GM18498 (cell line): ENCODE results near the gene MUC2.

Source experiments
- ATAC-seq: cut with Tn5 transposase; IDR thresholded peaks from one replicate; pipeline ENCODE4 v1.9.1; 2021; ENCODE audit warnings: mild to moderate bottlenecking, moderate library complexity; ENCODE audit not compliant: unreplicated experiment

The MUC2 gene

DNA sequence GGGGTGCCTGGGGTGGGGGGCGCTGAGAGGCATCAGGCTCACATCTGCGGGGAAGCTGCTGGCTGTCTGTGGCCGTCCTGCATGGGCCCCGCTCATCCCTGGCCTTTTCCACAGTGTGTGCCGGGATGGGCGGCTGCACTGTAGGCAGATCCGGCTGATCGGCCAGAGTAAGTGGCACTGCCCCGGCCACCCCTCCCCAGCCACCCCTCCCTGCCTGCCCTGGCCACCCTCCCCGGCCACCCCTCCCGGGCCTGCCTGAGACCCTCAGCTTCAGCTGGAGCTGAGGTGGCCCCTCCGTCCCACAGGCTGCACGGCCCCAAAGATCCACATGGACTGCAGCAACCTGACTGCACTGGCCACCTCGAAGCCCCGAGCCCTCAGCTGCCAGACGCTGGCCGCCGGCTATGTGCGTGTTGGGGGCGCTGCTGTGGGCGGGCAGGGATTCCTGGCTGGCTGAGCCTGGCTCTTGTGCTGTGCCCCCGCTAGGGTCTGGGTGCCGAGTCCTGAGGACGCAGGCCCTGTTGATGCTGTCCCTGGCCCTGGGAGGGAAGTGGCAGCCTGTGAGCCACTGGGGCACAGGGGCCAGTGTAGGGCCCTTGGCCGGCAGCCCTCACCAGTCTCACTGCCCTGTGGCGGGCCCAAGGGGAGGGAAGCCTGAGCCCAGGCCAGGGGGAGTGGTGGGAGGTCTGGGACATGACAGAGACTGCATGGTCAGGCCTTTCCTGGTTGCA is 10.9 kb downstream of the MUC2 start:
- ATAC-seq, result no peak

- ATAC-seq, result no peak
Measured at GRCh38 chr11:1086171-1087102, 11.8 kb downstream of the MUC2 start.

DNA sequence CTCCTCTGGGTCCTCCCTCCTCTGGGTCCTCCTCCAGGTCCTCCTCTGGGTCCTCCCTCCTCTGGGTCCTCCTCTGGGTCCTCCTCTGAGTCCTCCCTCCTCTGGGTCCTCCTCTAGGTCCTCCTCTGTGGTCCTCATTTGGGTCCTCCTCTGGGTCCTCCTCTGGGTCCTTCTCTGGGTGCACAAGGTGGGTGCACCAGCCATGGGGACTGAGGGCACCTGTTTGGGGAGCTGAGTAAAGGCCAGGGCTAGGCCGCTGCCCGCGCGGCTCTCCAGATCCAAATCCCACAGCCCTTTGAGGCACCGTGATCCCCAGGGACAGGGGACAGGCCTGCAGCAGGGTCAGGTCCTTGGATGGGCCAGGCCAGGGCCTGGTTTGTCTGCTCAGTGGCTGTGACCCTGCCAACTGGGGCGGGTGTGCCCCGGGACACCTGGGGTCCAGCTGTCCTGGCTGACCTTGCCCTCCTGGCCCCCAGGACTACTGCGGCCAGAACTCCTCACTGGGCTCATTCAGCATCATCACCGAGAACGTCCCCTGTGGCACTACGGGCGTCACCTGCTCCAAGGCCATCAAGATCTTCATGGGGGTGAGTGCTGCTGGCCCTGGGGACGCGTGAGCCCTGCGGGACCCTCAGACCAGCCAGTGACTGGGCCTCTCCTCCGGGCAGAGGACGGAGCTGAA is 12.7 kb downstream of the MUC2 start:
- no peak for ATAC-seq

- no peak for ATAC-seq
Measured at GRCh38 chr11:1087961-1088926, 13.6 kb downstream of the MUC2 start.

- no peak for ATAC-seq
Measured at GRCh38 chr11:1088927-1089737, 14.5 kb downstream of the MUC2 start.

DNA sequence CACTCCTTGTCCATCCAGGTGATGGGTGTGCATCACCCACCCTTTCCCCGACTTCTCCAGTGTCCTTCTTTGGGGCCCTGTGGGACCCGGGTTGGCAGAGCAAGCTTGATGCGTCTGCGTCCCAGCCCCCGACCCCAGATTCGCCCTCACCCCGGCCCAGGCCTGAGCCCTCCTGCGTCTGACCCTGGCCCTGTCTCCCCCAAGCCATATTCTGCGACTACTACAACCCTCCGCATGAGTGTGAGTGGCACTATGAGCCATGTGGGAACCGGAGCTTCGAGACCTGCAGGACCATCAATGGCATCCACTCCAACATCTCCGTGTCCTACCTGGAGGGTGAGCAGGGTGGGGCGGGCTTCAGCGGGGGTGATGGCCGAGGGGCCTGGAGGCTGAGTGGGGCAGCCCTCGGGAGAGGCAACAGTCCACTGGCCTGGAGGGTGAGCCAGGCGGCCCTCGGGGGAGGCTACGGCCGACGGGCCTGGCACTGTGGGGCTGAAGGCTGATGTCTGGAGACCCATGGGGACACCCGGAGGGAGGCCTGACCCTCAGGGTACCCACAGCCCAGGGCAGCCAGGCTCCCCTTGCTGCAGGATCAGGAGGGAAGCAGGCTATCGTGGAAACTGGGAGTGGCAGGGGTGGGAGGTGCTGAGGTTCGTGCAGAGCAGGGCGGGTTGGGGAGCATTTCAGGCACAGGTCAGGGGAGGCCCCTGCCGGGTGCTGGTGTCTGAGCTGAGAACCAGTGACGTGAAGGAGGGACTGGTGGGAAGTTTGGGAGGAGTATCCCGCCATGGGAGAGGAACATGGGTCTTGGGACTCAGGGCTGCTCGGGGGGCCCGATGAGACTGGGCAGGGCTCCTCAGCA is 15.3 kb downstream of the MUC2 start:
- ATAC-seq, result no peak

GRCh38 chr11:1090600-1091331 is 16.1 kb downstream of the MUC2 start:
- ATAC-seq, result no peak

- ATAC-seq, result no peak
Measured at GRCh38 chr11:1091332-1092083, 16.8 kb downstream of the MUC2 start.

DNA sequence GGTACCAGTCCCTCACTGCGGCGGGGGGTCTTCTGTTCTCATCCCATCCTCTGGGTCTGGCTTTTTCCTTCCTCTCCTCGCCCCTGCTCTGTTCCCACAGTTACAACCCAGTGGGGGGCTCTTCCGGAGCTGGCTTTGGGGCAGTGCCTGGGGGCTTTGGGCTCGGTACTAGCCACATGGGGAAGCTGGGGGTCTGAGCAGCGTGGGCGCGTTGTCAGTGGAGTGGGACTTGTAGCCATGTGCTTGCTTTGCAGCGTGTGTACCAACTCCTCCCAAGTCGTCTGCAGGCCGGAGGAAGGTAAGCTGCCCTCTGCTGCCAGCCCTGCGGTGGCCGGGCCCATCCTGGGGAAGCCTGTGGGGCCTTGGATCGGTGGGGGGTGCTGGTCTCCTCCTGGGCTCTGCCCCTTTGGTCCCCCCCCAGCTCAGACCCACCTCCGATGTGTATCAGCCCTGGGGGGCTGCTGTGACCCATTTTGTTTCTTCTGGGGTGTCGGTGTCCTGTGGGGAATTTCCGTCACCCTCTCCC is 17.5 kb downstream of the MUC2 start:
- no peak for ATAC-seq

- no peak for ATAC-seq
Measured at GRCh38 chr11:1092919-1093318, 18.2 kb downstream of the MUC2 start.

DNA sequence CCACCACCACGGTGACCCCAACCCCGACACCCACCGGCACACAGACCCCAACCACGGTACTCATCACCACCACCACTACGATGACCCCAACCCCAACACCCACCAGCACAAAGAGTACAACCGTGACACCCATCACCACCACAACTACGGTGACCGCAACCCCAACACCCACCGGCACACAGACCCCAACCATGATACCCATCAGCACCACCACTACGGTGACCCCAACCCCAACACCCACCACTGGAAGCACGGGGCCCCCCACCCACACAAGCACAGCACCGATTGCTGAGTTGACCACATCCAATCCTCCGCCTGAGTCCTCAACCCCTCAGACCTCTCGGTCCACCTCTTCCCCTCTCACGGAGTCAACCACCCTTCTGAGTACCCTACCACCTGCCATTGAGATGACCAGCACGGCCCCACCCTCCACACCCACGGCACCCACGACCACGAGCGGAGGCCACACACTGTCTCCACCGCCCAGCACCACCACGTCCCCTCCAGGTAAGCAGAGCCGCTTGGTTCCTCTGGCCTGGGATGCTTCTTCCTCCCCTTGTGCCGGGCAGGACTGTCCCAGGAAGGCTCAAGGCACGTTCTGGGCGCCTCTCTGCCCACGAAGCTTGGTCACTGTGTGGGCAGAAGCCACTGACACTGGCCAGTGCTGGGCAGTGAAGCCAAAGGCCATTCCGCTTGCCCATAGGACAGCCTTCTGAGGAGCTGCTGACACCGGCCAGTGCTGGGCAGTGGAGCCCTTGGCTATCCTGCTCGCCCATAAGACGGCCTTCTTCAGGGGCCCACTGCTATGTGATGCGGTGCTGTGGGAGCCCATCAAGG is 25.1 kb downstream of the MUC2 start:
- no peak for ATAC-seq

DNA sequence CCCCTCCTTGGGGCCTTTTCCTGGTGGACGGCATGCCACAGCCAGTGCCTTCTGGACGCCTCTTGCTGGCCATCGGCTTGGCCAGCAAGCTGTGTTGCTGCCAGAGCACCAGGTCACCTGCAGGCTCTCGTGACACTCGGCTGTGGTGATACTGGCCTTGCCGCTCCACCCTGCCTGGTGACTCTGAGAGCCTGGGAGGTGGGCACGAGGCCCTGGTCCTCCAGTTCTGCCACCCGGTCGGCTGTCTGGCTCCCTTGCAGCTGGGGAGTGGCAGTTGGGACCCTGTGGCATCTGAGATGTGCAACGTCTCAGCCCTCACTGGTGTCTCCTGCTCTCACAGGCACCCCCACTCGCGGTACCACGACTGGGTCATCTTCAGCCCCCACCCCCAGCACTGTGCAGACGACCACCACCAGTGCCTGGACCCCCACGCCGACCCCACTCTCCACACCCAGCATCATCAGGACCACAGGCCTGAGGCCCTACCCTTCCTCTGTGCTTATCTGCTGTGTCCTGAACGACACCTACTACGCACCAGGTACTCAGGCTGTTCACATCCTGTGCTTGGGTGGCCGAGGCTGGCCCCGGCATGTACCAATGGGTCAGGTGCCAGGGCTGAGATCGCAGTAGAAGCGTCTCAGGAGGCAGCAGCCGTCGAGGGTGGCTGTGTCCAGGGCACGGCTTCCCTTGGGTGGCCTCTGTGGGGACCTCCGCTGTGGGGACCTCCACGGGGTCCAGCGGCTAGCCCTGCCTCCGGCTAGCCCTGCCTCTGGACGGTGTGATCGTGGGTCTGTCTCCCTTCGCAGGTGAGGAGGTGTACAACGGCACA is 26.0 kb downstream of the MUC2 start:
- ATAC-seq, result no peak

GRCh38 chr11:1101318-1102089 is 26.8 kb downstream of the MUC2 start:
- no peak for ATAC-seq

DNA sequence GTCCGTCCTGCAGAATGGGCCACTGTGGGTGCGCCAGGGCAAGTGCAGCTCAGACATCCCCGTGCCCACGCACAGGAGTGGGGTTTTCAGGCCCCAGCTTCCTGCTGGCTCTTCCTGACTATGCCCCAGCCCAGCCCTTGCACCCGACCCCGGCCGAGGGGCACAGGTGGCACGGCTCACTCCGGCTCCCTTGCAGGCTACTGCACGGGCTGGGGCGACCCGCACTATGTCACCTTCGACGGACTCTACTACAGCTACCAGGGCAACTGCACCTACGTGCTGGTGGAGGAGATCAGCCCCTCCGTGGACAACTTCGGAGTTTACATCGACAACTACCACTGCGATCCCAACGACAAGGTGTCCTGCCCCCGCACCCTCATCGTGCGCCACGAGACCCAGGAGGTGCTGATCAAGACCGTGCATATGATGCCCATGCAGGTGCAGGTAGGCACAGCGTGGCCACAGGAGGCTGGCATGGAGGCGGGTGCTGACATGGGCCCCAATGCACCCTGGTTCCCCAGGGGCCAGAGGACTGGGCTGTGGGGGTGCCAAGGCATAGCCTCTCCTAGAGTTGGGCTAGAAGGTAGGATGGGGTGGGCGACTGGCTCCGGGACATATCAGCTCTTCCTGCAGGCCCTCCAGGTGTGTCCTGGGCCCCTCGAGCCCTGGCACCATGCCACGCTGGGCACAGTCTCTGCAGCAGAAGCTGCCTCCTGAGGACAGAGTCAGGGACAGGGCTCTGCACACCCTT is 27.7 kb downstream of the MUC2 start:
- ATAC-seq, result no peak
